GM12891 (cell line): ENCODE measurements around the gene NFATC1.

ENCODE experiments used
- POLR2A ChIP-seq: IDR thresholded peaks from 2 replicates; pipeline ENCODE4 v1.6.1; 2011; ENCODE audit warnings: low read depth, low read length, control low read depth
- TAF1 ChIP-seq: IDR thresholded peaks from 2 replicates; pipeline ENCODE4 v1.6.1; 2011; ENCODE audit warnings: low read depth, low read length, control low read depth

DNA sequence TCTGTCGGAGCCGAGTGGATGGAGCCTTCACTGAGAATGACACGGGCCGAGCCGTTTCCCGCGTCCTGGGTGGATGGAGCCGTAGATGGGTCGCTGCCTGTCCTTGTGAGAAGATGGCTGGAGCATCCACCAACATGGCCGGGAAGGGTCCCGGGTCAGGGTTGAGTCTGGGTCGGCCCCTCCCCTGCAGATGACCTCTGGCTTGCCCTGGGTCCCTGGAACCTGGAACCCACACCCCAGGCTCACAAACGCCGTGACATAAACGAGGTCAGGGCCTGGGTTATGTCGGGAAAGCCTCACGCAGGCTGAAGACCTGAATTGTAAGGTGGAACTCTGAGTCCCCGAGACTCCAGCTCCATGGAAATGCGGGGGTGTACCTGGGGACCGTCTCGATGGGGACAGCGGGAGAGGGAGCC is 94.9 kb downstream of the NFATC1 start:
- TF ChIP-seq POLR2A (no peak), TAF1 (no peak)
